ENCODE data around the gene MDC1.

The MDC1 gene

GRCh38 chr6:30750379-30750668 is 33.2 kb upstream of the MDC1 start:
- DNase-seq (ENCODE audit: insufficient read length, low spot score), result no peak
- TF ChIP-seq, protein P1, sequence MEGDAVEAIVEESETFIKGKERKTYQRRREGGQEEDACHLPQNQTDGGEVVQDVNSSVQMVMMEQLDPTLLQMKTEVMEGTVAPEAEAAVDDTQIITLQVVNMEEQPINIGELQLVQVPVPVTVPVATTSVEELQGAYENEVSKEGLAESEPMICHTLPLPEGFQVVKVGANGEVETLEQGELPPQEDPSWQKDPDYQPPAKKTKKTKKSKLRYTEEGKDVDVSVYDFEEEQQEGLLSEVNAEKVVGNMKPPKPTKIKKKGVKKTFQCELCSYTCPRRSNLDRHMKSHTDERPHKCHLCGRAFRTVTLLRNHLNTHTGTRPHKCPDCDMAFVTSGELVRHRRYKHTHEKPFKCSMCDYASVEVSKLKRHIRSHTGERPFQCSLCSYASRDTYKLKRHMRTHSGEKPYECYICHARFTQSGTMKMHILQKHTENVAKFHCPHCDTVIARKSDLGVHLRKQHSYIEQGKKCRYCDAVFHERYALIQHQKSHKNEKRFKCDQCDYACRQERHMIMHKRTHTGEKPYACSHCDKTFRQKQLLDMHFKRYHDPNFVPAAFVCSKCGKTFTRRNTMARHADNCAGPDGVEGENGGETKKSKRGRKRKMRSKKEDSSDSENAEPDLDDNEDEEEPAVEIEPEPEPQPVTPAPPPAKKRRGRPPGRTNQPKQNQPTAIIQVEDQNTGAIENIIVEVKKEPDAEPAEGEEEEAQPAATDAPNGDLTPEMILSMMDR (IDR thresholded peaks at IDR 0.05; ENCODE audit: insufficient read depth, missing control alignments), result no peak
- no peak for FAIRE-seq

DNA sequence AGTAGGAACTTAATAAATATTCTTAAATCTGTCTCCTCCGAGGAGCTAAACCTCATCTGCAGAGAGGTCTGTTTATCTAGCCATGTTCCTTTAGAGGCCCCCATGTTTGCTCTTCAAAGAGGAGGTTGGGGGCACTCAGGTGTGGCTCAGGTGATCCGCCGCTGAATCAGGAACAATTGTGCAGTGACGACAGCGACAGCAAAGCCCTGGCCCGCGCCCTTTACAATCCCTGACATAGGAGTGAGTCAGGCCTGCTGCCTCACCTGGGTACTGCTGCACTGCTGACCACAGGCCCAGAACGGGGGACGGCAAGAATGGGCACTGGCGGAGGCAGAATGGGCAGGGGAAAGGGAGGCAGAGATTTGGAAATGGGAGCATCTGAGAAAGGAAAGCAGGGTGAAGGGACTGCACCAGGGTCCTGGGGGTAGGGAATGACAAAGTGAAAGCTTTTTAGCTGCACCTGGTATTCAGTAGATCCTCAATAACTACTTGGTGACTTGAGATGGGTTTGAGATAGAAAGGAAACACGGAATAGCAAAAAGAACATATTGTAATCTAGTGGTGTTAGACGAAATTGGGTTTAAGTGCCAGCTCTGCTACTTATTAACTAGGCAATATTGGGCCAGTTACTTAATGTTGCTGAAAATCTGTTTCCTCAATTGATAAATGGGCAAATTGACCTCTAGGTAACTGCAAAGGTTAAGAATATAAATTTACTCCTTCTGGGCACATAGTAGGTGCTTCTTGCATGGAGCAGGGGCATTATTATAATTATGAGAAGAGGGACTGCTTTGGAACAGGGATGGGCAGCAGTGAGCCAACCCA is 32.7 kb upstream of the MDC1 start:
- TF ChIP-seq, protein P1 (IDR thresholded peaks at IDR 0.05; ENCODE audit: insufficient read depth, missing control alignments), result no peak
- FAIRE-seq (no peak), DNase-seq (ENCODE audit: insufficient read length, low spot score) (no peak)

GRCh38 chr6:30748851-30749540 is 31.9 kb upstream of the MDC1 start:
- DNase-seq (ENCODE audit: insufficient read length, low spot score), result no peak
- TF ChIP-seq, protein P1 (IDR thresholded peaks at IDR 0.05; ENCODE audit: insufficient read depth, missing control alignments), result no peak
- no peak for FAIRE-seq

DNA sequence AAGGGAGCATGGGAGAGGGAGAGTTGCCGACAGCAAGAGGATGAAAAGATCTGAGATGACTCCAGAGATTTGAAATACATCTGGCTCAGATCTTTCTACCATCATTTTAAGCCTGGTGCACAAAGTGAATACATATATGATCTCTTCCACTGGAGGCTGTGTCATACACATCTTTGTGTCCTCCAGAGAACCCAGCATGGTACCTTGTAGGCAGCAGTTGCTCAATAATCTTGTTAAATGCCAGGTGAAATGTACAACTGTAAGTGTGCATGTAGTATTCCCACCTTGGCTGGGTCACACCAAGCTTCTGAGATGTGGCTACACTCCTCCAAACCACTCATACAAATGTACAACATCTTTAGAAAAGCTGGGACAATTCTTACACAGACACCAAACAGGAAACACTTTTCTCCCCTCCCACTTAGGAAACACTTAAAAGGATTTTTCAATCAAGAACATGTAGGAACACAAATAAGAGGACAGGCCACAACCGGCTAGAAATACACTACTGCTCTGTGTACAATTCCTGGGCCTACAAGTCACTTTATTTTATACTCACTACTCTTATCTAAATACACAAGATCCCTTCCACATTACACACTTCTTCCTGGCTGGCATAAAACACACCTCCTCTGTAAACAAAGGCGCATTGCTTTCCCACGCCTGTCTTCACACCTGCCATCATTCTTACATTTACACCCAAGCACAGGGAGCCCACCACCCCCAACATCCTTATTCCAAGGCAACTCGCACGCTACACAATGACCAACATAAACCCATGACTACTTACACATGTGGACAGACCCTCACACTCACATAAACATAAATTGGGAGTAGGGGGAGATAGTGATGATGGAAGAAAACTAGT is 31.1 kb upstream of the MDC1 start:
- DNase-seq (ENCODE audit: insufficient read length, low spot score) (no peak), FAIRE-seq (no peak)
- TF ChIP-seq, protein P1 (IDR thresholded peaks at IDR 0.05; ENCODE audit: insufficient read depth, missing control alignments), result no peak

- FAIRE-seq (no peak), DNase-seq (ENCODE audit: insufficient read length, low spot score) (no peak)
- TF ChIP-seq, protein P1 (IDR thresholded peaks at IDR 0.05; ENCODE audit: insufficient read depth, missing control alignments), result no peak
These were observed 30.2 kb upstream of the MDC1 start for GRCh38 chr6:30747300-30747687.

GRCh38 chr6:30744054-30744805 is 27.1 kb upstream of the MDC1 start, which contains the start of gene IER3:
Gene IER3 (minus strand): TSS chr6:30744547. CDS start chr6:30744518, 29 bp downstream.
- no peak for DNase-seq (ENCODE audit: insufficient read length, low spot score)
- TF ChIP-seq, protein P1 (IDR thresholded peaks at IDR 0.05; ENCODE audit: insufficient read depth, missing control alignments), result no peak
- FAIRE-seq, result no peak

Measured in D721Med (cell line).